GM20000 (cell line): ENCODE results near the gene UBE2G2.

Experiments
- DNase-seq: peaks from one replicate; pipeline ENCODE4 v3.0.0; 2012; ENCODE audit warnings: low spot score
- CTCF ChIP-seq: IDR thresholded peaks from 2 replicates; pipeline ENCODE4 v1.5.1; 2012; ENCODE audit warnings: mild to moderate bottlenecking, control low read depth; ENCODE audit errors: extremely low read depth, missing control alignments

Gene UBE2G2

GRCh38 chr21:44800103-44800502 lies 1.5 kb downstream of the UBE2G2 start:
- no peak for DNase-seq
- no peak for TF ChIP-seq CTCF

GRCh38 chr21:44799646-44800045 lies 2.0 kb downstream of the UBE2G2 start:
- no peak for TF ChIP-seq CTCF
- no peak for DNase-seq

GRCh38 chr21:44797775-44798174 lies 3.8 kb downstream of the UBE2G2 start:
- no peak for DNase-seq
- TF ChIP-seq CTCF: no peak

- no peak for TF ChIP-seq CTCF
Measured at GRCh38 chr21:44795342-44795741, 6.3 kb downstream of the UBE2G2 start.

GRCh38 chr21:44793592-44794374 lies 7.8 kb downstream of the UBE2G2 start:
- DNase-seq: no peak
- no peak for TF ChIP-seq CTCF

More at GRCh38 chr21:44795342-44795741, 6.3 kb downstream of the UBE2G2 start:
- no peak for DNase-seq

GRCh38 chr21:44792702-44793591 lies 8.7 kb downstream of the UBE2G2 start:
- DNase-seq: peak; percentile 83
- TF ChIP-seq CTCF: peak; percentile 46

GRCh38 chr21:44791993-44792392 lies 9.6 kb downstream of the UBE2G2 start:
- DNase-seq: no peak
- TF ChIP-seq CTCF: no peak
